Measurements from ENCODE around the gene TTLL8. TPM values are rescaled to one million over a fixed set of nuclear protein-coding genes. Genes with fewer than 3 reads are reported as not detected.

Gene TTLL8
- total RNA-seq, 1 donor from 2014 or later = not detected

GRCh38 chr22:50048061-50048765 lies 9.9 kb downstream of the TTLL8 start:
- DNase-seq = no peak
- peaks cover 1% of the 10 kb centered on the region for H3K4me1 Mint-ChIP-seq
- H3K36me3 Mint-ChIP-seq (ENCODE audit: low read depth) = no peaks in the 10 kb centered on the region
- no peak overlapping the region for H3K4me3 Mint-ChIP-seq
- H3K9me3 Mint-ChIP-seq = no peaks in the 10 kb centered on the region
- H3K27me3 Mint-ChIP-seq = peaks cover 10% of the 10 kb centered on the region
- no peak overlapping the region for H3K27ac Mint-ChIP-seq
- intact Hi-C loops (cut with micrococcal nuclease) = no loop called here

GRCh38 chr22:50047346-50047745 lies 10.8 kb downstream of the TTLL8 start:
- H3K4me3 Mint-ChIP-seq = no peak overlapping the region

GRCh38 chr22:50046481-50047245 lies 11.4 kb downstream of the TTLL8 start:
- H3K36me3 Mint-ChIP-seq (ENCODE audit: low read depth) = no peaks in the 10 kb centered on the region
- H3K27me3 Mint-ChIP-seq = peaks cover 19% of the 10 kb centered on the region
- intact Hi-C loops (cut with micrococcal nuclease) = no loop called here
- peaks cover 1% of the 10 kb centered on the region for H3K4me1 Mint-ChIP-seq
- no peak overlapping the region for H3K4me3 Mint-ChIP-seq
- no peak overlapping the region for H3K27ac Mint-ChIP-seq
- no peaks in the 10 kb centered on the region for H3K9me3 Mint-ChIP-seq
- DNase-seq = no peak

More at GRCh38 chr22:50047346-50047745, 10.8 kb downstream of the TTLL8 start:
- no peak overlapping the region for H3K27ac Mint-ChIP-seq
- H3K36me3 Mint-ChIP-seq (ENCODE audit: low read depth) = no peaks in the 10 kb centered on the region
- DNase-seq = no peak
- intact Hi-C loops (cut with micrococcal nuclease) = no loop called here
- peaks cover 1% of the 10 kb centered on the region for H3K4me1 Mint-ChIP-seq
- peaks cover 18% of the 10 kb centered on the region for H3K27me3 Mint-ChIP-seq
- no peaks in the 10 kb centered on the region for H3K9me3 Mint-ChIP-seq

GRCh38 chr22:50046019-50046415 lies 12.1 kb downstream of the TTLL8 start:
- intact Hi-C loops (cut with micrococcal nuclease) = no loop called here
- peaks cover 19% of the 10 kb centered on the region for H3K27me3 Mint-ChIP-seq
- no peak for DNase-seq
- H3K9me3 Mint-ChIP-seq = no peaks in the 10 kb centered on the region
- no peak overlapping the region for H3K4me3 Mint-ChIP-seq
- no peaks in the 10 kb centered on the region for H3K36me3 Mint-ChIP-seq (ENCODE audit: low read depth)
- peaks cover 1% of the 10 kb centered on the region for H3K4me1 Mint-ChIP-seq
- H3K27ac Mint-ChIP-seq = no peak overlapping the region

- H3K4me1 Mint-ChIP-seq = peaks cover 1% of the 10 kb centered on the region
- no peak overlapping the region for H3K27ac Mint-ChIP-seq
- peaks cover 19% of the 10 kb centered on the region for H3K27me3 Mint-ChIP-seq
- DNase-seq = no peak
- H3K4me3 Mint-ChIP-seq = no peak overlapping the region
- intact Hi-C loops (cut with micrococcal nuclease) = no loop called here
- H3K36me3 Mint-ChIP-seq (ENCODE audit: low read depth) = no peaks in the 10 kb centered on the region
- H3K9me3 Mint-ChIP-seq = no peaks in the 10 kb centered on the region
These were observed 12.7 kb downstream of the TTLL8 start for GRCh38 chr22:50045211-50046018.

- intact Hi-C loops (cut with micrococcal nuclease) = no loop called here
- H3K36me3 Mint-ChIP-seq (ENCODE audit: low read depth) = no peaks in the 10 kb centered on the region
- peaks cover 19% of the 10 kb centered on the region for H3K27me3 Mint-ChIP-seq
- H3K4me1 Mint-ChIP-seq = peaks cover 1% of the 10 kb centered on the region
- DNase-seq = no peak
- no peak overlapping the region for H3K4me3 Mint-ChIP-seq
- no peak overlapping the region for H3K27ac Mint-ChIP-seq
- no peaks in the 10 kb centered on the region for H3K9me3 Mint-ChIP-seq
These were observed 13.5 kb downstream of the TTLL8 start for GRCh38 chr22:50044485-50045118.

- peaks cover 19% of the 10 kb centered on the region for H3K27me3 Mint-ChIP-seq
- DNase-seq = no peak
- H3K36me3 Mint-ChIP-seq (ENCODE audit: low read depth) = no peaks in the 10 kb centered on the region
- intact Hi-C loops (cut with micrococcal nuclease) = no loop called here
- no peak overlapping the region for H3K4me3 Mint-ChIP-seq
- peaks cover 1% of the 10 kb centered on the region for H3K4me1 Mint-ChIP-seq
- H3K27ac Mint-ChIP-seq = no peak overlapping the region
- H3K9me3 Mint-ChIP-seq = no peaks in the 10 kb centered on the region
These were observed 16.6 kb downstream of the TTLL8 start for GRCh38 chr22:50041361-50042065.

- no peaks in the 10 kb centered on the region for H3K36me3 Mint-ChIP-seq (ENCODE audit: low read depth)
- H3K9me3 Mint-ChIP-seq = no peaks in the 10 kb centered on the region
- peaks cover 19% of the 10 kb centered on the region for H3K27me3 Mint-ChIP-seq
- intact Hi-C loops (cut with micrococcal nuclease) = no loop called here
- peaks cover 1% of the 10 kb centered on the region for H3K4me1 Mint-ChIP-seq
- H3K27ac Mint-ChIP-seq = no peak overlapping the region
- H3K4me3 Mint-ChIP-seq = no peak overlapping the region
- no peak for DNase-seq
These were observed 17.4 kb downstream of the TTLL8 start for GRCh38 chr22:50040717-50041116.

GRCh38 chr22:50039669-50040443 lies 18.2 kb downstream of the TTLL8 start:
- H3K36me3 Mint-ChIP-seq (ENCODE audit: low read depth) = no peaks in the 10 kb centered on the region
- no peak overlapping the region for H3K4me3 Mint-ChIP-seq
- no peaks in the 10 kb centered on the region for H3K9me3 Mint-ChIP-seq
- intact Hi-C loops (cut with micrococcal nuclease) = no loop called here
- H3K27me3 Mint-ChIP-seq = peaks cover 19% of the 10 kb centered on the region
- H3K27ac Mint-ChIP-seq = no peak overlapping the region
- no peak for DNase-seq
- H3K4me1 Mint-ChIP-seq = peaks cover 1% of the 10 kb centered on the region

GRCh38 chr22:50035976-50036724 lies 21.9 kb downstream of the TTLL8 start:
- Mint-ChIP-seq H3K27me3 (no peaks in the 10 kb centered on the region), H3K4me3 (no peak overlapping the region), H3K9me3 (no peaks in the 10 kb centered on the region), H3K36me3 (ENCODE audit: low read depth) (no peaks in the 10 kb centered on the region), H3K27ac (no peak overlapping the region), H3K4me1 (no peaks in the 10 kb centered on the region)
- intact Hi-C loops (cut with micrococcal nuclease) = no loop called here
- DNase-seq = no peak

- no peaks in the 10 kb centered on the region for H3K36me3 Mint-ChIP-seq (ENCODE audit: low read depth)
- DNase-seq = no peak
- H3K27me3 Mint-ChIP-seq = no peaks in the 10 kb centered on the region
- intact Hi-C loops (cut with micrococcal nuclease) = no loop called here
- no peaks in the 10 kb centered on the region for H3K9me3 Mint-ChIP-seq
- no peaks in the 10 kb centered on the region for H3K4me1 Mint-ChIP-seq
- H3K27ac Mint-ChIP-seq = no peak overlapping the region
- no peak overlapping the region for H3K4me3 Mint-ChIP-seq
These were observed 22.8 kb downstream of the TTLL8 start for GRCh38 chr22:50035131-50035881.

All from activated CD4-positive, alpha-beta T cell treated with anti-CD3 and anti-CD28 coated beads, Interleukin-2, amount 10 ng/mL, durations not matched to agents 24 days and 14 days (primary cell).